DOHH2 (cell line): ENCODE measurements around the gene UBE2V1.
"Not testable (repeated sequence)": the region's sequence is repeated elsewhere in the genome, so short reads cannot be mapped to it uniquely, and the experiment has no call there.

Experiments
- H3F3A ChIP-seq: fragments of 200-600 bp; sonication (generic), shearing (Covaris generic); 2 replicates; pipeline ENCODE4 v1.6.0; 2016; ENCODE audit warnings: antibody characterized with exemption, mild to moderate bottlenecking; ENCODE audit not compliant: control insufficient read depth, insufficient read depth
- H3K27ac ChIP-seq: fragments of 200-600 bp; sonication (generic); 2 replicates; pipeline ENCODE4 v1.5.1; 2014; ENCODE audit warnings: low read depth, mild to moderate bottlenecking, low read length, moderate library complexity
- H3K27me3 ChIP-seq: fragments of 200-600 bp; sonication (generic); 2 replicates; pipeline ENCODE4 v1.6.1; 2014; ENCODE audit warnings: mild to moderate bottlenecking, low read length, mixed read lengths; ENCODE audit not compliant: control insufficient read depth
- H3K36me3 ChIP-seq: fragments of 200-600 bp; sonication (generic); 2 replicates; pipeline ENCODE4 v1.6.1; 2014; ENCODE audit warnings: mild to moderate bottlenecking, low read length, moderate library complexity, mixed read lengths; ENCODE audit not compliant: control insufficient read depth
- H3K4me1 ChIP-seq: fragments of 200-600 bp; sonication (generic); 2 replicates; pipeline ENCODE4 v1.6.1; 2014; ENCODE audit warnings: mild to moderate bottlenecking, low read length, mixed read lengths; ENCODE audit not compliant: control insufficient read depth
- H3K4me2 ChIP-seq: fragments of 200-600 bp; sonication (generic); 2 replicates; pipeline ENCODE4 v1.6.0; 2014; ENCODE audit warnings: mild to moderate bottlenecking, low read length, moderate library complexity
- H3K4me3 ChIP-seq: fragments of 200-600 bp; sonication (generic); 2 replicates; pipeline ENCODE4 v1.5.1; 2014; ENCODE audit warnings: mild to moderate bottlenecking, low read length, mixed read lengths
- H3K79me2 ChIP-seq: fragments of 200-600 bp; sonication (generic); 2 replicates; pipeline ENCODE4 v1.6.1; 2014; ENCODE audit warnings: mild to moderate bottlenecking, low read length, mixed read lengths; ENCODE audit not compliant: control insufficient read depth
- H3K9me2 ChIP-seq: fragments of 200-600 bp; sonication (generic); replicated peaks from 2 replicates; pipeline ENCODE4 v1.6.1; 2014; ENCODE audit warnings: mild to moderate bottlenecking, low read length, mixed read lengths; ENCODE audit not compliant: control insufficient read depth
- H3K9me3 ChIP-seq: fragments of 200-600 bp; sonication (generic); 2 replicates; pipeline ENCODE4 v1.6.1; 2014; ENCODE audit warnings: antibody characterized with exemption, low read length, mixed read lengths; ENCODE audit not compliant: control insufficient read depth, insufficient read depth
- H4K20me1 ChIP-seq: fragments of 200-600 bp; sonication (generic); 2 replicates; pipeline ENCODE4 v1.6.0; 2014; ENCODE audit warnings: low read depth, mild to moderate bottlenecking, antibody characterized with exemption, low read length, moderate library complexity; ENCODE audit not compliant: control insufficient read depth, insufficient read depth
- EZH2phosphoT487 ChIP-seq: fragments of 200-600 bp; sonication (generic); IDR thresholded peaks from 2 replicates; pipeline ENCODE4 v1.6.1; 2017; ENCODE audit warnings: borderline replicate concordance, mild to moderate bottlenecking, antibody characterized with exemption, low read length, moderate library complexity, mixed read lengths
- TF ChIP-seq, protein P1 (sequence below): fragments of 200-600 bp; sonication (generic); IDR thresholded peaks from one replicate; pipeline ENCODE4 v1.5.1; 2014; ENCODE audit warnings: antibody characterized with exemption, mild to moderate bottlenecking, low read depth, low read length; ENCODE audit not compliant: poor library complexity, severe bottlenecking

Gene UBE2V1

DNA sequence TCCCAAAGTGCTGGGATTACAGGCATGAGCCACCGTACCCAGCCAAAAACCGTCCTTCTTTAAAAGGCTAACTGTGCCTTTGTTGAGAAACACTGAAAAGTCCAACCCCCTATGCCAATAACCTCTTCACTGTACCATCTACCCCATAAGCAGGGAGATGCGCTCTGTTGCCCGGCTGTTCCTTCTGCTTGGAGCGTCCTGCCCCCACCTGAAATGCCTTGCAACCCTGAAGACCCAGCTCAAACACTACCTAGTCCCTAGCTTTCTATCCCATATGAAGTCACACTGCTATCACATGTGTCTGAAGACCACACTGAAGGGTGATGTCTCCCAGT, 27.8 kb downstream of the UBE2V1 start:
- Histone ChIP-seq H3F3A (peaks cover 10% of the 10 kb centered on the region), H3K4me1 (peaks cover 16% of the 10 kb centered on the region), H3K4me2 (peak overlapping the region; percentile 79), H4K20me1 (peaks cover 8% of the 10 kb centered on the region), H3K4me3 (no peak overlapping the region), H3K27ac (no peak overlapping the region), H3K9me2 (no peaks in the 10 kb centered on the region), H3K27me3 (no peaks in the 10 kb centered on the region), H3K9me3 (no peaks in the 10 kb centered on the region), H3K36me3 (peaks cover 27% of the 10 kb centered on the region), H3K79me2 (peaks cover 12% of the 10 kb centered on the region)
- TF ChIP-seq, protein P1, sequence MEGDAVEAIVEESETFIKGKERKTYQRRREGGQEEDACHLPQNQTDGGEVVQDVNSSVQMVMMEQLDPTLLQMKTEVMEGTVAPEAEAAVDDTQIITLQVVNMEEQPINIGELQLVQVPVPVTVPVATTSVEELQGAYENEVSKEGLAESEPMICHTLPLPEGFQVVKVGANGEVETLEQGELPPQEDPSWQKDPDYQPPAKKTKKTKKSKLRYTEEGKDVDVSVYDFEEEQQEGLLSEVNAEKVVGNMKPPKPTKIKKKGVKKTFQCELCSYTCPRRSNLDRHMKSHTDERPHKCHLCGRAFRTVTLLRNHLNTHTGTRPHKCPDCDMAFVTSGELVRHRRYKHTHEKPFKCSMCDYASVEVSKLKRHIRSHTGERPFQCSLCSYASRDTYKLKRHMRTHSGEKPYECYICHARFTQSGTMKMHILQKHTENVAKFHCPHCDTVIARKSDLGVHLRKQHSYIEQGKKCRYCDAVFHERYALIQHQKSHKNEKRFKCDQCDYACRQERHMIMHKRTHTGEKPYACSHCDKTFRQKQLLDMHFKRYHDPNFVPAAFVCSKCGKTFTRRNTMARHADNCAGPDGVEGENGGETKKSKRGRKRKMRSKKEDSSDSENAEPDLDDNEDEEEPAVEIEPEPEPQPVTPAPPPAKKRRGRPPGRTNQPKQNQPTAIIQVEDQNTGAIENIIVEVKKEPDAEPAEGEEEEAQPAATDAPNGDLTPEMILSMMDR: no peak
- no peak for TF ChIP-seq EZH2phosphoT487

DNA sequence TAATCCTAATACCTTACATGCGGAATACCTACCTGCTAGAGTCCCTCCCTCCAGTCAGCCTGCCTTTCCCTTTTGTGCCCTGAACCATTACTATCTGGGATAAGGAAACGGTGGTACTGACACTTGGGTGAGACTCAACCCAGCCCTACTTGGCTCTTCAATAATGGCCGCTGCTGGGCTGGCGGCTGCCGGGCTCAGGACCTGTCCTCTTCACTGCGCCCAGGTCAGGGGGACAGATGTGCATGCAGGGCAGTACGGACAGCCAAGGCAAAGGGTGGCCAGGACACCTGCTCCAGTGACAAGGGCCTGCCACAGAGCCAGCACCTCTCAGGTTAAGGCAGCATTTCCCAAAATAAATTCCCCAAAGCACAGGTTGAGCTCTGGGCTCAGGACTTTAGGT, 29.9 kb downstream of the UBE2V1 start:
- H4K20me1 ChIP-seq: peaks cover 8% of the 10 kb centered on the region
- H3K79me2 ChIP-seq: peaks cover 12% of the 10 kb centered on the region
- no peak overlapping the region for H3K4me2 ChIP-seq
- H3K9me3 ChIP-seq: no peaks in the 10 kb centered on the region
- H3F3A ChIP-seq: peaks cover 5% of the 10 kb centered on the region
- H3K4me3 ChIP-seq: no peak overlapping the region
- H3K36me3 ChIP-seq: peaks cover 20% of the 10 kb centered on the region
- peaks cover 16% of the 10 kb centered on the region for H3K4me1 ChIP-seq
- H3K27me3 ChIP-seq: no peaks in the 10 kb centered on the region
- no peaks in the 10 kb centered on the region for H3K9me2 ChIP-seq
- no peak overlapping the region for H3K27ac ChIP-seq
- TF ChIP-seq, protein P1: no peak
- no peak for TF ChIP-seq EZH2phosphoT487

DNA sequence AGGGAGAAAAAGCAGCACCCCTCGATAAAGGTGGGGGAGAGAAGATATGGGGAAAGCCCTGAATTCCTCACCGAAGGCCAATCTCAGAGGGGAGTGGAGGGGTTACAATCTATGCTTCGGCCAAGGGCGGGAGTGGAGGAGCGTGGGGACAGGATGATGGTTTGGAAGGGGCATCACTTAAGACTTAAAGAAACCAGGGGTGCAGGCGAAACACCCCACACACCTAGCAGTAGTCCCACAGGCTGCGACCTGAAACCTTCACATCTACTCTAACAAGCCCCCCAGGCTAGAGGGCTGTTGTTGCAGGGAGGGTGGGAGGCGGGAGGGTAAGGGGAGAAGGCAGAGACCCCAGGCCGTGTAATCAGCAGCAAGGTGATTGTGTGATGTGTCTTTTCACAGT, 30.9 kb downstream of the UBE2V1 start:
- not testable (repeated sequence) for H3K27me3 ChIP-seq, H3F3A ChIP-seq, H3K4me2 ChIP-seq, H3K9me2 ChIP-seq, H4K20me1 ChIP-seq, H3K4me3 ChIP-seq, H3K27ac ChIP-seq, H3K9me3 ChIP-seq
- Histone ChIP-seq H3K4me1 (peaks cover 16% of the 10 kb centered on the region), H3K36me3 (peaks cover 20% of the 10 kb centered on the region), H3K79me2 (peaks cover 12% of the 10 kb centered on the region)

DNA sequence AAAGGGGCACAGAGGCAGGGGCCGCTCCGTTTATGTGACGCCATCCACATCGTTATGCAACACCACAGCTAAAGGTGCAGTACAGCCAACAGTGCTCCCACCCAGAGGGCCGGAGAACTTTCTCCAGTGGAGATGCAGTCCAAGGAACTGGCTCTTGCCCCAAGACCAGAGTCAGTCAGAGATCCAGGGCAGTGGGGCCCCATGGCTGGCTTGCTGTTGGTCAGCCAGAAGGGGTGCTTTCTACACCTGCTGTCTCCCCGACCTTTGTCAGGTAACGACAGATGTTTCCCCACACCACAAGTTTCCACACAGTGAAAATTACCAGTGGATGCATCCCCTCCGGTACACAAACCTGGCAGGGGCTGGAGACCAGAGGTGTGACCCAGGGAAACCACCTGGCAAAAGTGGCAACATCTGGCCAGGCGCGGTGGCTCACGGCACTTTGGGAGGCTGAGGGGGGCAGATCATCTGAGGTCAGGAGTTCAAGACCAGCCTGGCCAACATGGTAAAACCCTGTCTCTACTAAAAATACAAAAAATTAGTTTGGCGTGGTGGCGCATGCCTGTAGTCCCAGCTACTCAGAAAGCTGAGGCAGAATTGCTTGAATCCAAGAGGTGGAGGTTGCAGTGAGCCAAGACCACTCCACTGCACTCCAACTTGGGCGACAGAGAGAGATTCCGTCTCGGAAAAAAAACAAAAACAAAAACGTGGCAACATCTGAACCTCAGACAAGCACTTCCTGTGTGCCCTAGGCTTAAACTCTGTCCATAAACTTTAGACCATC, 34.9 kb downstream of the UBE2V1 start:
- no peaks in the 10 kb centered on the region for H3K79me2 ChIP-seq
- no peak overlapping the region for H3K4me2 ChIP-seq
- no peaks in the 10 kb centered on the region for H3K9me3 ChIP-seq
- H3K27me3 ChIP-seq: no peaks in the 10 kb centered on the region
- H4K20me1 ChIP-seq: no peaks in the 10 kb centered on the region
- H3K27ac ChIP-seq: no peak overlapping the region
- no peak for TF ChIP-seq EZH2phosphoT487
- TF ChIP-seq, protein P1: no peak
- no peaks in the 10 kb centered on the region for H3K9me2 ChIP-seq
- H3K36me3 ChIP-seq: peaks cover 6% of the 10 kb centered on the region; the same call in 1 of the 2 replicates
- H3K4me3 ChIP-seq: no peak overlapping the region
- no peaks in the 10 kb centered on the region for H3K4me1 ChIP-seq
- no peaks in the 10 kb centered on the region for H3F3A ChIP-seq
